Measurements from ENCODE around the gene PPP1R16B.

Gene PPP1R16B

GRCh38 chr20:38831995-38832620 lies 26.6 kb downstream of the PPP1R16B start:
- no peak for DNase-seq (ENCODE audit: low read depth)
- no peak for TF ChIP-seq CTCF (conservative IDR thresholded peaks at IDR 0.05; ENCODE audit: low read depth, low read length)
- no peak overlapping the region for H3K4me3 ChIP-seq (ENCODE audit: low read length)

- TF ChIP-seq CTCF (conservative IDR thresholded peaks at IDR 0.05; ENCODE audit: low read depth, low read length), result no peak
- DNase-seq (ENCODE audit: low read depth), result no peak
- H3K4me3 ChIP-seq (ENCODE audit: low read length), result no peak overlapping the region
Observed at GRCh38 chr20:38833154-38833856, 27.8 kb downstream of the PPP1R16B start.

GRCh38 chr20:38833857-38834164 lies 28.3 kb downstream of the PPP1R16B start:
- DNase-seq (ENCODE audit: low read depth), result no peak
- no peak for TF ChIP-seq CTCF (conservative IDR thresholded peaks at IDR 0.05; ENCODE audit: low read depth, low read length)
- no peak overlapping the region for H3K4me3 ChIP-seq (ENCODE audit: low read length)

GRCh38 chr20:38834868-38835267 lies 29.4 kb downstream of the PPP1R16B start:
- TF ChIP-seq CTCF (conservative IDR thresholded peaks at IDR 0.05; ENCODE audit: low read depth, low read length), result no peak
- DNase-seq (ENCODE audit: low read depth), result no peak
- H3K4me3 ChIP-seq (ENCODE audit: low read length), result no peak overlapping the region

- H3K4me3 ChIP-seq (ENCODE audit: low read length), result no peak overlapping the region
- no peak for TF ChIP-seq CTCF (conservative IDR thresholded peaks at IDR 0.05; ENCODE audit: low read depth, low read length)
- DNase-seq (ENCODE audit: low read depth), result no peak
Observed at GRCh38 chr20:38835792-38836191, 30.3 kb downstream of the PPP1R16B start.

GRCh38 chr20:38836991-38837390 lies 31.5 kb downstream of the PPP1R16B start:
- TF ChIP-seq CTCF (conservative IDR thresholded peaks at IDR 0.05; ENCODE audit: low read depth, low read length), result no peak
- DNase-seq (ENCODE audit: low read depth), result no peak

GRCh38 chr20:38838326-38838725 lies 32.8 kb downstream of the PPP1R16B start:
- no peak for TF ChIP-seq CTCF (conservative IDR thresholded peaks at IDR 0.05; ENCODE audit: low read depth, low read length)
- no peak for DNase-seq (ENCODE audit: low read depth)
- no peak overlapping the region for H3K4me3 ChIP-seq (ENCODE audit: low read length)

More at GRCh38 chr20:38836991-38837390, 31.5 kb downstream of the PPP1R16B start:
- H3K4me3 ChIP-seq (ENCODE audit: low read length), result no peak overlapping the region
